Mucosa of rectum (tissue), 2 donors: Measurements from ENCODE around the gene RPL13A.
A peak's percentile ranks its signal among the peaks of the same experiment; 100 is the strongest.
"Not testable (repeated sequence)": the region's sequence is repeated elsewhere in the genome, so short reads cannot be mapped to it uniquely, and the experiment has no call there.

Experiments
- H3K27ac ChIP-seq, 2 donors: one replicate each; pipeline ENCODE4 v1.7.0; 2013; ENCODE audit warnings: inconsistent platforms in 2 of 2, low read depth in 2 of 2, low read length in 2 of 2
- H3K27me3 ChIP-seq, 2 donors: one replicate each; pipeline ENCODE4 v1.7.0; 2013; ENCODE audit warnings: low read length in 2 of 2; ENCODE audit not compliant: control insufficient read depth in 2 of 2, insufficient read depth in 2 of 2
- H3K36me3 ChIP-seq, 2 donors: one replicate each; pipeline ENCODE4 v1.7.0; 2013; ENCODE audit warnings: low read length in 2 of 2; ENCODE audit not compliant: control insufficient read depth in 2 of 2, insufficient read depth in 2 of 2
- H3K4me1 ChIP-seq, 2 donors: one replicate each; pipeline ENCODE4 v1.7.0; 2013; ENCODE audit warnings: low read length in 2 of 2, mild to moderate bottlenecking in 1 of 2; ENCODE audit not compliant: control insufficient read depth in 2 of 2, insufficient read depth in 2 of 2
- H3K4me3 ChIP-seq, 2 donors: one replicate each; pipeline ENCODE4 v1.7.0; 2013; ENCODE audit warnings: low read length in 2 of 2
- H3K9ac ChIP-seq, 2 donors: one replicate each; pipeline ENCODE4 v1.7.0; 2013; ENCODE audit warnings: low read length in 2 of 2, low read depth in 1 of 2, mild to moderate bottlenecking in 1 of 2
- H3K9me3 ChIP-seq, 2 donors: one replicate each; pipeline ENCODE4 v1.7.0; 2013; ENCODE audit warnings: low read length in 2 of 2; ENCODE audit not compliant: control insufficient read depth in 2 of 2
- donor health status: healthy.
- donor health status: Normal muscosa, but diverticular disease.

Gene RPL13A

DNA sequence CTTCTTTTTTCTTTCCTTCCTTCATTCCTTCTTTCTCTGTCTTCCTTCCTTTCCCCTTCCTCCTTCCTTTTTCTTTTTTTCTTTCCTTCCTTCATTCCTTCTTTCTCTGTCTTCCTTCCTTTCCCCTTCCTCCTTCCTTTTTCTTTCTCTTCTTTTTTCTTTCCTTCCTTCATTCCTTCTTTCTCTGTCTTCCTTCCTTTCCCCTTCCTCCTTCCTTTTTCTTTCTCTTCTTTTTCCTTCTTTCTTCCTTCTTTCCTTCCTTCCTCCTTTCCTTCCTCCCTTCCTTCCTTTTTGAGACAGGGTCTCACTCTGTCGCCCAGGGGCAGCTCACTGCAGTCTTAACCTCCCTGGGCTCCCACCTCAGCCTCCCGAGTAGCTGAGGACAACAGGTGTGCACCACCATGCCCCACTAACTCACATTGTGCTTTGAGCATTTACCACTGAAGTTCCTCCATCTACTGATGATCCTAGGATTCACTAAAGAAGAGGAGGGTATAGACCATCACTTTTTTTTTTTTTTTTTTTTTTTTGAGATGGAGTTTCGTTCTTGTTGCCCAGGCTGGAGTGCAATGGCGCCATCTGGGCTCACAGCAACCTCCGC is 43.2 kb upstream of the RPL13A start:
- not testable (repeated sequence) for H3K9me3 ChIP-seq, H3K27ac ChIP-seq, H3K4me1 ChIP-seq, H3K9ac ChIP-seq
- peaks cover 17 to 24% of the 10 kb centered on the region in 2 donors for H3K27me3 ChIP-seq
- H3K4me3 ChIP-seq: peak overlapping the region in 1 of 2 donors; percentile 78
- peaks cover 7 to 14% of the 10 kb centered on the region in 2 donors for H3K36me3 ChIP-seq

GRCh38 chr19:49445997-49446396 is 41.4 kb upstream of the RPL13A start:
- H3K9ac ChIP-seq: no peak overlapping the region
- H3K4me1 ChIP-seq: peaks cover 6 to 9% of the 10 kb centered on the region in 2 donors
- peaks cover 3 to 10% of the 10 kb centered on the region in 2 donors for H3K27me3 ChIP-seq
- no peak overlapping the region for H3K27ac ChIP-seq
- peaks cover 10 to 14% of the 10 kb centered on the region in 2 donors for H3K36me3 ChIP-seq
- no peak overlapping the region for H3K4me3 ChIP-seq
- H3K9me3 ChIP-seq: no peaks in the 10 kb centered on the region

GRCh38 chr19:49447485-49448431 is 39.6 kb upstream of the RPL13A start:
- no peak overlapping the region for H3K9ac ChIP-seq
- no peaks in the 10 kb centered on the region for H3K27me3 ChIP-seq
- H3K27ac ChIP-seq: no peak overlapping the region
- peaks cover 10 to 14% of the 10 kb centered on the region in 2 donors for H3K36me3 ChIP-seq
- peaks cover 9 to 13% of the 10 kb centered on the region in 2 donors for H3K4me1 ChIP-seq
- no peaks in the 10 kb centered on the region for H3K9me3 ChIP-seq
- no peak overlapping the region for H3K4me3 ChIP-seq

- Histone ChIP-seq H3K36me3 (peaks cover 10 to 14% of the 10 kb centered on the region in 2 donors), H3K9ac (no peak overlapping the region), H3K27me3 (no peaks in the 10 kb centered on the region), H3K9me3 (no peaks in the 10 kb centered on the region), H3K27ac (no peak overlapping the region), H3K4me3 (no peak overlapping the region), H3K4me1 (peaks cover 9 to 13% of the 10 kb centered on the region in 2 donors)
These were observed 39.0 kb upstream of the RPL13A start for GRCh38 chr19:49448432-49448786.

DNA sequence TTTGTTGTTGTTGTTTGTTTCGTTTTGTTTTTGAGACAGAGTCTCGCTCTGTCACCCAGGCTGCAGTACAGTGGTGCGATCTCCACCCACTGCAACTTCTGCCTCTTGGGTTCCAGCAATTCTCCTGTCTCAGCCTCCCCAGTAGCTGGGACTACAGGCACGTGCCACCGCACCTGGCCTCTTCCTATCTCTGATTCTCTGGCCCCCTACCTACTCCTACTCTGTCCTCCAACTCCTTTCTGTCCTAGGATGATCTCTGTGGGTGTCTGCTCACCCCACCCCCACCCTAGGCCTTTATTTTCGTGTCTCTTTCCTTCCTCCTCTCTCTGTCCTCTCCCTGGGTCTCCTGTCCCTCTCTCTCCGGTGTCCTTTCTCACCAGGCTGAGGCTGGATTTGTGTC is 37.0 kb upstream of the RPL13A start:
- H3K9me3 ChIP-seq: no peaks in the 10 kb centered on the region
- peaks cover 14 to 23% of the 10 kb centered on the region in 2 donors for H3K4me1 ChIP-seq
- H3K27me3 ChIP-seq: no peaks in the 10 kb centered on the region
- no peak overlapping the region for H3K9ac ChIP-seq
- peak overlapping the region; percentile 56 to 99 for H3K4me3 ChIP-seq
- H3K36me3 ChIP-seq: peaks cover 10 to 14% of the 10 kb centered on the region in 2 donors
- no peak overlapping the region for H3K27ac ChIP-seq

GRCh38 chr19:49451430-49452181 is 35.8 kb upstream of the RPL13A start, which contains the start of gene PIH1D1:
Gene PIH1D1 (minus strand): TSS chr19:49451814. CDS start chr19:49451574, 240 bp downstream.
- H3K4me1 ChIP-seq: peaks cover 14 to 23% of the 10 kb centered on the region in 2 donors
- H3K27ac ChIP-seq: peak within 1 kb of the TSS; percentile 85 to 98
- no peaks in the 10 kb centered on the region for H3K9me3 ChIP-seq
- no peaks in the 10 kb centered on the region for H3K27me3 ChIP-seq
- peaks cover 10 to 13% of the 10 kb centered on the region in 2 donors for H3K36me3 ChIP-seq
- H3K4me3 ChIP-seq: peak within 1 kb of the TSS; percentile 99 to 100
- H3K9ac ChIP-seq: peak within 1 kb of the TSS; percentile 95 to 98

DNA sequence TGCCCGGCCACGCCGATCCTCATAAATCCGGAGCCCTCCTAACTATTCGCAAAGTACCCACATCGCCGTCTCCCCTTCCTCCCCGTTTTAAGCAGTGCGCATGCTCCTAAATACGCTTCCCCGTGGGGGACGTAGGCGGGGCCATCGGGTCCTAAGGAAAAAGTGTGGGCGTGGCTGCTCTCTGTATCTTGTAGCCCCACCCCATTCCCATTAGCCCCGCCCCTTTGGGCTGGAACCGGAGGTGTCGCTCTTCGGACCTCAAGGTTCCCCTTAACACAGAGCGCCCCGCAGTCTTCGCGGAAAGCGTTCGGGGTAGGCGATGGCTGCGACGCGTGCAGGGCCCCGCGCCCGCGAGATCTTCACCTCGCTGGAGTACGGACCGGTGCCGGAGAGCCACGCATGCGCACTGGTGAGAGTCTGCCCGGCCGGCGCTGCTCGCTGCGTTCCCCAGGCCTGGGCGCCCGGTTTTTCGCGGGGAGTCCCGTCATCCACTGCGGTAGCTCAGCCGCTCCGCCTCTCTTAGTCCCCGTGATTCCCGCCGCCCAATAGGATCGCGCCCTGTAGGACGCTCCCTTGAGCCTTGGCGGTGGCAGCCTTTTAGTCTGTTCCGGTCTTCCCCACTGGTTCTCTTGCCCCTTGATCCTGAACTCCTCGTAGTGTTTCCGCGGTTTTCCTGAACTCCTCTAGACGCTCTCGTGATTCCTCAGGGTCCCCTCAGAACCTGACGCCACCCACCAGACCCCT is 34.2 kb upstream of the RPL13A start, which contains the start of gene ALDH16A1:
Gene ALDH16A1 (plus strand): TSS at position 213 of the 744 bp plus-strand sequence. CDS start 107 bp downstream, at position 320.
- Histone ChIP-seq H3K9me3 (no peaks in the 10 kb centered on the region), H3K27me3 (no peaks in the 10 kb centered on the region), H3K9ac (peak within 1 kb of the TSS; percentile 74 to 95), H3K36me3 (peaks cover 5 to 10% of the 10 kb centered on the region in 2 donors), H3K27ac (peak within 1 kb of the TSS; percentile 85 to 98), H3K4me1 (peaks cover 14 to 24% of the 10 kb centered on the region in 2 donors), H3K4me3 (peak within 1 kb of the TSS; percentile 70 to 96)

DNA sequence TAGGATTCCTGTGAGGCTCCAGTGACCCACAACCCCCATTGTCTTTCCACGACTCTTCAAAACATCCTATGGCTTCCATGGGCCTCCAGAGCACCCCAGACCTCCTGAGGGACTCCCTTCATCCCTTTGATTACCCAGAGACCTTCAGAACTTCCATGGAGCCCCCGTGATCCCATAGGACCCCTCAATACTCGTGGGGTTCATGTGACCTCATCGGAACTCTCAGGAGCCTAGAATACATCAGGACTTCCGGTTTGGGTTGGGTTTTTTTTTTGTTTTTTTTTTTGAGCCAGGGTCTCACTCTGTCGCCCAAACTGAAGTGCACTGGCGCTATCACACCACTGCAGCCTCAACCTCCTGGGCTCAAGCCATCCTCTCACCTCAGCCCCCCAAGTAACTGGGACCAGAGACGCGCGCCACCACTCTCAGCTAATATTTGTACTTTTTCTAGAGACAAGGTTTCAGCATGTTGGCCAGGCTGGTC is 33.6 kb upstream of the RPL13A start:
- peak overlapping the region; percentile 85 to 98 for H3K27ac ChIP-seq
- peak overlapping the region; percentile 74 to 95 for H3K9ac ChIP-seq
- peaks cover 1 to 6% of the 10 kb centered on the region in 2 donors for H3K36me3 ChIP-seq
- no peaks in the 10 kb centered on the region for H3K27me3 ChIP-seq
- H3K9me3 ChIP-seq: no peaks in the 10 kb centered on the region
- H3K4me1 ChIP-seq: peaks cover 17 to 29% of the 10 kb centered on the region in 2 donors
- peak overlapping the region; percentile 70 to 96 for H3K4me3 ChIP-seq

DNA sequence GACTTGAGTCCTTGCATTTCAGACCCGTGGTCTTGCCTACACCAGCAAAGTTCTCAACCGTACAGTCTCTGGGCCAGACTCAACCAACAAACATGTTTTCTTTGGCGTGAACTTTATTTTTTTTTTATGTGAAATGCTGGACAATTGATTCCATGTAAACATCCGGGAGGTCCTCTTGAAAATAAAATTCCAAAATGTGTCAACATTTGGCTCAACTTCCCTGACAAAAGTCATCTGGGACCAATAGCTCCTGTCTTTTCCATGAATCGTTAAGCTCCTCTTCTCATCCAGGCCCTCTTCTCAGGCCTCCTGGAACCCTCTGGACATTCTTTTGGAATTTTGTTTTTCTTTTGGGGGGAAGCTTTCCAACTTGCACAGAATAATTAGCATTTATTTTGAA is 31.6 kb upstream of the RPL13A start:
- Histone ChIP-seq H3K4me3 (no peak overlapping the region), H3K27me3 (no peaks in the 10 kb centered on the region), H3K27ac (peak overlapping the region in 1 of 2 donors; percentile 60), H3K9ac (no peak overlapping the region), H3K4me1 (peaks cover 12 to 22% of the 10 kb centered on the region in 2 donors), H3K9me3 (no peaks in the 10 kb centered on the region), H3K36me3 (peaks cover 0 to 9% of the 10 kb centered on the region in 2 donors)
